Muscle of leg (tissue), 11 donors: ENCODE results near the gene SLC16A12. TPM values are rescaled to one million over a fixed set of nuclear protein-coding genes. Genes with fewer than 3 reads are reported as not detected.
"Not testable (repeated sequence)": the region's sequence is repeated elsewhere in the genome, so short reads cannot be mapped to it uniquely, and the experiment has no call there.

Experiments used
- DNase-seq: peaks from one replicate; pipeline ENCODE4 v3.0.0; 2013
- H3K27ac ChIP-seq: one replicate; pipeline ENCODE4 v1.5.1; 2013; ENCODE audit warnings: mild to moderate bottlenecking, low read length, control low read depth
- H3K27me3 ChIP-seq: one replicate; pipeline ENCODE4 v1.6.1; 2013; ENCODE audit warnings: low read length; ENCODE audit not compliant: control insufficient read depth, insufficient read depth
- H3K36me3 ChIP-seq: one replicate; pipeline ENCODE4 v1.6.1; 2013; ENCODE audit warnings: low read length; ENCODE audit not compliant: control insufficient read depth, insufficient read depth
- H3K4me1 ChIP-seq: one replicate; pipeline ENCODE4 v1.6.1; 2013; ENCODE audit warnings: low read length; ENCODE audit not compliant: control insufficient read depth, insufficient read depth
- H3K4me3 ChIP-seq: one replicate; pipeline ENCODE4 v1.5.1; 2013; ENCODE audit warnings: low read length, control low read depth
- H3K9me3 ChIP-seq: replicated peaks from 2 replicates; pipeline ENCODE4 v1.6.1; 2013; ENCODE audit warnings: low read depth, low read length; ENCODE audit not compliant: control insufficient read depth
- WGBS: methylation state at CpG from one replicate; pipeline ENCODE4 v1.1.5; 2013; ENCODE audit warnings: missing lambda C conversion rate; ENCODE audit not compliant: insufficient coverage; 5-methylcytosine and 5-hydroxymethylcytosine counted together
- polyA plus RNA-seq, 8 donors: library from polyadenylated mRNA; unstranded; fragments of 120-200 nt; gene quantifications; one replicate each; pipeline versions ENCODE4 v1.2.1 to v1.2.3, GENCODE V29; 2013; ENCODE audit warnings: inconsistent platforms in 1 of 8, low replicate concordance in 1 of 8; ENCODE audit not compliant: insufficient read length in 8 of 8, insufficient read depth in 1 of 8
- total RNA-seq: library from RNA; stranded (reverse); fragments of 120-200 nt; gene quantifications from one replicate; pipeline ENCODE4 v1.2.4, GENCODE V29; 2013

SLC16A12 gene
- total and polyA plus RNA-seq, 9 donors: 0.67 to 2.3 (median 1.5) TPM

DNA sequence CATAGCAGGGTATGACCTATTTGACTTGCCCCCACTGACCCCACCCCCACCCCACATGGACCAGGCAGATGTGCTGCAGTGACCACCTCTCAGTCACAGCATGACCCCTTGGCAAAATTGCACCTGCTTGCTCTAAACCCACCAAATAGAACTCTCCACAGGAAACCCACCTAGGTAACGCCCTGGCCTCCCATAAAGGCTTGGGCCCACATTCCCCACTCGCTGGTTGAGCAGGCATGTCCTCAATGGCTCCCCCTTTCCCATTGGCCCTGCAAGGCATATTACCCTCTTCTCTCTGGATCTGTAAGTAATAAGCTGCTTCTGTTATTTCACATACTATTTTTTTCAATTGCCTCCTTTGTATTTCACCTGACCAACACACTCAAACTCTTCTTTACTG is 140.3 kb downstream of the SLC16A12 start:
- H3K4me3 ChIP-seq: no peak overlapping the region
- peaks cover 14% of the 10 kb centered on the region for H3K36me3 ChIP-seq
- WGBS: 100% methylated on average over 1 of the region's 2 CpGs
- H3K9me3 ChIP-seq: peaks cover 5% of the 10 kb centered on the region
- no peak overlapping the region for H3K27ac ChIP-seq
- H3K4me1 ChIP-seq: peaks cover 24% of the 10 kb centered on the region
- no peak for DNase-seq
- H3K27me3 ChIP-seq: no peaks in the 10 kb centered on the region

DNA sequence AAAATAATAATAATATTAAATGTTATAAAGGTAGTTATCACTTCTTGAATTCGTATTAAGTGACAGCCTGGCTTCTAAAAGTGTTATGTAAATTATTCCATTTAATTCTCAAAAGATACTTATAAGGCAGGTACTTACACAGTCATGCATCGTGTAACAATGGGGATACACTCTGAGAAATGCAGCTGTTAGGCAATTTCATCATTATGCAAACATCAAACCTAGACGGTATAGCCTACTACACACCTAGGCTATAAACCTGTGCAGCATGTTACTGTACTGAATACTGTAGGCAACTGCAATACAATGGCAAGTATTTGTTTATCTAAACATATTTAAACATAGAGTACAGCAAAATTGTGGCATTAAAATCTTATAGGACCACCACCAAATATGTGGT is 141.5 kb downstream of the SLC16A12 start:
- peak overlapping the region; percentile 40 for H3K27ac ChIP-seq
- H3K36me3 ChIP-seq: peaks cover 11% of the 10 kb centered on the region
- H3K4me3 ChIP-seq: peak overlapping the region; percentile 70
- DNase-seq: no peak
- no peaks in the 10 kb centered on the region for H3K27me3 ChIP-seq
- WGBS: no CpG with 5 or more reads among the region's 3 CpGs
- H3K4me1 ChIP-seq: peaks cover 24% of the 10 kb centered on the region
- H3K9me3 ChIP-seq: peaks cover 5% of the 10 kb centered on the region

DNA sequence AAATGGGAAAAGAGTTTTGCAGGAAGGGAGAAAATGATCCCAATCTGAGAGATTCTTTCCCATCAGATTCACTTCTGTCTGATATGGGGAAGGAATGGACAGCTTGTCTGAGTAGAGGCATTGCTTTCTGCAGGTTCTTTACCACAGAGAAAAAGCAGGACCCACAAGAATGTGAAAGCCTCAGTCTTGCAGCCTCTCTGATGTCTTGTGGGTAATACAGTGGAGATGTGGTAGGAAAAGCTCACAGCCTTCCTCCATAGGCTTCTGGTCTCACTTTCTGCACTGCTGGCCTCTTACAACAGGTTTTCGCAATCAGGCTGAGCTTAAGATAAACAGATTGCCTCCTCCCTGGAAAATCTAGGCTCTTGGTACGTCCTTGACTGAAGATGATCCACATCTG is 142.4 kb downstream of the SLC16A12 start:
- H3K4me3 ChIP-seq: peak overlapping the region; percentile 70
- H3K4me1 ChIP-seq: peaks cover 24% of the 10 kb centered on the region
- H3K27ac ChIP-seq: peak overlapping the region; percentile 97
- H3K27me3 ChIP-seq: no peaks in the 10 kb centered on the region
- peaks cover 5% of the 10 kb centered on the region for H3K9me3 ChIP-seq
- peak; percentile 71 for DNase-seq
- H3K36me3 ChIP-seq: peaks cover 11% of the 10 kb centered on the region
- 18% methylated on average over 2 of the region's 2 CpGs for WGBS

DNA sequence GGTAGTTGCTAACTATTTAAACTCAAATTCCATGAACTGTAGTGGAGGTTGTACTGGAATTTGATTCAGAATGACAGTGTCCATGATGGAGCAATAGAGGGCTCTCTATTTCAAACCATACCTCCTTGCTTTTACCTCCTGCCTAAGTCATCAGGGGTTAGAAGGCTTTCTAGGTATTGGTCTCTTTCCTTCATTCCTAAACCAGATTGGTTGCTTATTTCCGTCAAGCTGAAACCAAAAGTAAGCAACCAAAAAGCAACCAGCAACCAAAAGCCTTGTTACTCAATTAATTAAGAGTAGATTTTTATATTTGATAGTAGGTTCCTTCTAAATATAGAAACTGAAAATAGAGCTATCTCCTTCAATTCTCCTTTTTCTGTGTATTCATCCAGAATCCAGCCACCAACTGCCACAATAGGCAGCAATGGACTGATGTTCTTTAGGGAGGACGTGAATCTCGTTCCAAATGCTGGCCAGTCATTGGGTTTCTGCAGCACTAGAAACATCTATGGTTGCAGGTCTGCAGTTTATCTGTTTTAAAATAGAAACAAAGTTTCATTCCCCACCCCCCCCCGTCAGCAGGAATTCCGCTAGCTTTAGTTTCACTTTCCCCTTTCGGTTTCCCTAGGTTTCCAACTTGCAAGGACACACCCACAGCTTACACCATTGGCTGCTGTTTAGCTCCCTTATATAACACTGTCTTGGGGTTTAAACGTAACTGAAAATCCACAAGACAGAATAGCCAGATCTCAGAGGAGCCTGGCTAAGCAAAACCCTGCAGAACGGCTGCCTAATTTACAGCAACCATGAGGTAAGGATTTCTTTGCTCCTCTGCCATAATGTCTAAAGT is 143.3 kb downstream of the SLC16A12 start, which contains the start of gene IFIT1:
Gene IFIT1, plus strand, starts transcription at position 717 of the 850 bp plus-strand sequence. Its CDS starts 90 bp downstream, at position 807.
- H3K4me3 ChIP-seq: peak within 1 kb of the TSS; percentile 70
- DNase-seq: peak; percentile 98
- peaks cover 24% of the 10 kb centered on the region for H3K4me1 ChIP-seq
- H3K9me3 ChIP-seq: peaks cover 5% of the 10 kb centered on the region
- WGBS: 0% methylated on average over 1 of the region's 8 CpGs
- no peaks in the 10 kb centered on the region for H3K27me3 ChIP-seq
- H3K36me3 ChIP-seq: peaks cover 11% of the 10 kb centered on the region
- H3K27ac ChIP-seq: peak within 1 kb of the TSS; percentile 97

DNA sequence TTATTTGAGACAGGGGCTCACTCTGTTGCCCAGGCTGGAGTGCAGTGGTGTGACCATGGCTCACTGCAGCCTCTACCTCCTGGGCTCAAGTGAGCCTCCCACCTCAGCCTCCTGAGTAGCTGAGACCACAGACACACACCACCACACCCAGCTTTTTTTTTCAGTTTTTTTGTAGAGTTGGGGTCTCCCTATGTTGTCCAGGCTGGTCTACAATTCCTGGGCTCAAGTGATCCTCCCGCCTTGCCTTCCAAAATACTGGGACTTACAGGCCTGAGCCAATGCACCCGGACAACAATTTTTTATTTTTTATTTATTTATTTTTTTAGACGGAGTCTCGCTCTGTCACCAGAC is 144.2 kb downstream of the SLC16A12 start:
- peaks cover 24% of the 10 kb centered on the region for H3K4me1 ChIP-seq
- H3K4me3 ChIP-seq: not testable (repeated sequence)

DNA sequence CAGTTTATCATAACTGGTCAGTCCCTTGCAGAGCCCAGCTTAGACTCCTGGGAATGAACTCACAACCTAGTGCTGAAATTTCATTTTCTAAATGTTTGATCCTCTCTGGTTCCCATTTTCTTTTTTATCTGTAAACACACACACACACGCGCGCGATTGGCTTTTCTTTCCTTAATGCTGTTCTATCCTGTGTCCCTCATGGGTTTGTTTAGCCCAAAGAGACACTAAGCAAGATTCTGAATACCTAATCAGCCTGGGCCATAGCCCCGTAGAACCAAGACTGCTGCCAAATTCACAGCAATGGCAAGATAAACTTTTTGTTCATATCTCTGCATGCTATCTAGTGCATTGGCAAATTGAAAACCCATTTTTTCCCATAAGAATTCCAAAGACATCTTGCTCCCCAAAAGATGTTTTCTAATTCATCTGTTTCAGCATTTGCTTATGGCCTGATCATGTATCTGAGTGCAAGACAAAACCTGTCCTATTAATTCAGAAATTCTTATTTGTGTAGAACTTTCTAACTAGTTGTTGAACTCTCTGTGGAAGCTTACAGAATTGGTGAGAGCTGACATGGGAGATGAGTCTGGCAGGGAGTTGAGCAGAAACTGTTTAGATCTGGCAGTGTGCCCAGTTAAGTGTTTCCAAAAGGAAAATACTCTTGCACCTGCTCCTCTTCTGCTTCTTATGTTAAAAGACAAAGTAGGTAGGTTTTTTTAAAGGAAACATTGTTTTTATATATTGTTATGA is 144.7 kb downstream of the SLC16A12 start:
- Histone ChIP-seq H3K4me1 (peaks cover 24% of the 10 kb centered on the region), H3K27me3 (no peaks in the 10 kb centered on the region), H3K36me3 (peaks cover 6% of the 10 kb centered on the region), H3K27ac (peak overlapping the region; percentile 97), H3K4me3 (no peak overlapping the region), H3K9me3 (no peaks in the 10 kb centered on the region)
- WGBS: 42% methylated on average over 5 of the region's 5 CpGs
- peak; percentile 88 for DNase-seq

More for the DNA sequence above, 144.2 kb downstream of the SLC16A12 start:
- not testable (repeated sequence) for H3K27me3 ChIP-seq, DNase-seq, H3K36me3 ChIP-seq, H3K9me3 ChIP-seq
- WGBS: no CpG with 5 or more reads among the region's 4 CpGs
- peak overlapping the region; percentile 97 for H3K27ac ChIP-seq

DNA sequence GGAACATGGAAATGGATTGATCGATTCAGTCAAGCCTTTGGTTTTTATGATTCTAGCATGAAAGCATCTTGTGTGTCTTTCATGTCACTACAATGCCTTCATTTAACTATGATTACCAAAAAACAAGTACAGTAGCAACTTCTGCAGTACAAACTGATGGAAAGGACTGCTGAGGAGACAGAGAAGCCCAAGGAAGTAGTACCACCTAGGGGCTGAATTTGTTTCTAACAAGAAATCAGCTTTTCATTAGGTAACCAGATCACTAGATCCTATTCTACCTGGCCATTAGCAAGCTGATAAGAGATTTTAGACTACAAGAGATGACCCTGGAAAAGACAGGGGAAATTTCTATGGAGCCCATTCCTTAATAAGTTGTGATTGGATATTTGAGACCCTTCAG is 146.1 kb downstream of the SLC16A12 start:
- Histone ChIP-seq H3K27me3 (no peaks in the 10 kb centered on the region), H3K27ac (no peak overlapping the region), H3K4me1 (peaks cover 17% of the 10 kb centered on the region), H3K4me3 (no peak overlapping the region), H3K9me3 (no peaks in the 10 kb centered on the region), H3K36me3 (no peaks in the 10 kb centered on the region)
- DNase-seq: peak; percentile 80
- no CpG with 5 or more reads among the region's 1 CpG for WGBS

DNA sequence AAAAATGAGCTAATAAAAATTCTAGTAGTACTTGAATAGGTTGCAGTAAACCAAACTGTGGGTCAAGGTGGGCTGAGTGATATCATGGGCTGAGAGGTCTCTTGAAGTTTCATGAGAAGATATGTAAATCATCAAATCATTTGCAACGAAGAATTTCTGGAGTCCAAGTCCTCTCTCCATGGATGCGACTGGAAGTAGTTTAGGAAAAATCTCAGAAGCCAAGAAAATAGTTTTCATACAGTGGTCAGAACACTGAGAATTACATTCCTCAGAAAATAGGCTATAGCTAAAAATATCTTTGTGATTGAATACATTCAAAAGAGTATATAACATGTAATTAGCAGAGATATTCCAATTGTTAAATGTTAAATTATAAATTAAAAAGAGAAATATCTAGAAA is 146.6 kb downstream of the SLC16A12 start:
- no peak overlapping the region for H3K4me3 ChIP-seq
- WGBS: no CpG with 5 or more reads among the region's 2 CpGs
- DNase-seq: peak; percentile 87
- no peaks in the 10 kb centered on the region for H3K9me3 ChIP-seq
- no peaks in the 10 kb centered on the region for H3K27me3 ChIP-seq
- H3K27ac ChIP-seq: peak overlapping the region; percentile 43
- H3K4me1 ChIP-seq: peaks cover 17% of the 10 kb centered on the region
- H3K36me3 ChIP-seq: no peaks in the 10 kb centered on the region

DNA sequence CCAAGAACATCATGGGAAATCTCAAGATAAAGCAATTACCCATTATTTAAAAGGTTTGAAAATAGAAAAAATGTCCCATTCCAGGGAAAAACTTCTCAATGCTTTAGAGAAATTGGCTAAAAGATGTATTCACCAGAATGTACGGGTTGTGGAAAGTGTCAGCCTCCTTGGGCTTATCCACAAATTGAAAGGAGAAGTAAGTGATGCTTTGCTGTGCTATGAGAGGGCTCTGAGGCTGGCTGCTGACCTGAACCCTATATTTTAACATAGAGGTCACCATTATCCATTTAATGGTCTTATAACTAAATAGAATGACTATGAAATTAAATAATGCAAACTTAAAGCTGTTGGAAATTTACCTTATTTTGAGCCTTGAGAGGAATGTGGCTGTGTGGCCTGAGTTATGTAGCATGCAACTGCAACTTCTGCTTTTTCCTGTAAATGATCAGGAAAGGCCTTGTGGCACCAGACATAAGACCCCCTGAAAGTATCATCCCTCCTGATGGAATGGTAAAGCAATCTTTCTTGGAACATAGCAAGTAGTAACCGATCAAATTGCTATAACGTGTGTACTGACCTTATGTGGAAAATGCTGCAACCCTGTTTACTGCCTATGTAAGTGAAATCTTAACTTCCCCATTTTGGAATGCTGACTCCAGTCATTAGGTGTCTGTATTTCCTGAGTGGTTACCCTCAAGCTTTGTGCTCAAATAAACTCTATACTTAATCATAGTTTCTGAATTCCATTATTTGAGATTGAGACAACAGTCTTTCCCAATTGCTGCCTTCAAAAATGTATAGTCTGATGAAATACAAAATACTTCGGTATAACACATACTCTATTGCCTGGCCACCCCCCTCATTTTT is 150.7 kb downstream of the SLC16A12 start:
- Histone ChIP-seq H3K27ac (no peak overlapping the region), H3K36me3 (no peaks in the 10 kb centered on the region), H3K4me1 (no peaks in the 10 kb centered on the region), H3K4me3 (no peak overlapping the region), H3K27me3 (no peaks in the 10 kb centered on the region), H3K9me3 (no peaks in the 10 kb centered on the region)
- peak; percentile 64 for DNase-seq
- WGBS: no CpG with 5 or more reads among the region's 4 CpGs
